NCI-H82 treated with DMSO at 0.1 percent for 48 hours (cell line): ENCODE results near the gene ITGB8.
A peak's percentile ranks its signal among the peaks of the same experiment; 100 is the strongest.

ENCODE experiments used
- DNase-seq: peaks from one replicate; lab custom pipeline; 2025; ENCODE audit not compliant: unreplicated experiment; lab: John Stamatoyannopoulos, UW

The ITGB8 gene

DNA sequence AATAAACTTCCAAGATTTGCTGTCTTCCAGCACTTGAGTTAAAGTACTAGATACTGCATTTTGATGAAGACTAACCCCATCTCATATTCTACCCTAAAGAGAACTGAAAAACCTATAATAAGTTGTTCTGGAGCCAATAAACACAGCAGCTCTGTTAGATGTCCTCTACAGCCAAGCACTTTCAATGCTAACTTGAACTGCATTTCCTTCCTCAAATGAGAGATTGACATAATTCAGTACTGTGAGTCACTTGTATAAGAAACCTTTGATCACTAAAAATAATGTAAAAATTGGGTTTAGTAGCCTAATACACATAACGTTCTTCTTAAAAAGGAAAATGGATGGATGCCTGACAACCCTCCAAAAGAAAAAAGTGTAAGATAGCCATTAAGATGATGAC, 81.3 kb downstream of the ITGB8 start:
- no peak for DNase-seq

DNA sequence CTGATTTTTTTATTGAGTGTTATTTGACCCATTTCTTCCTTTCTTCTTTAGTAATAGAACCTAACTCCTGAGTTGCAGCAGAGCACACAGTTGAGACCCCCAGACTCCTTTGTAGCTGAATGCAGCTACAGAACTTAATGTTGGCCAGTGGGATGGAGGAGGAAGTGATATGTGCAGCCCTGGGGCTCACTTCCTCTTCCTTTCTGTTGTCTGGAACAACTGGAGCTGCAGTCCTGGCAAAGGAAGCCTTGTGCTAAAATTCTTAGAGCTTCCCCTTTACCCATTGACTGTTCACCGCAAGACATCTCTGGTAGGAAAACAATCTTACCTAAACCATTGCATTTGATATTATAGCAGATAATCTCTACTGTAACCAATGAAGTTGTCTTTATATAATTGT, 86.6 kb downstream of the ITGB8 start:
- DNase-seq, result no peak

- no peak for DNase-seq
These were observed 87.1 kb downstream of the ITGB8 start for GRCh38 chr7:20417675-20418382.

- no peak for DNase-seq
These were observed 93.8 kb downstream of the ITGB8 start for GRCh38 chr7:20424500-20424899.

- no peak for DNase-seq
These were observed 100.0 kb downstream of the ITGB8 start for GRCh38 chr7:20430664-20431063.

GRCh38 chr7:20431146-20431545, 100.4 kb downstream of the ITGB8 start:
- DNase-seq, result no peak

DNA sequence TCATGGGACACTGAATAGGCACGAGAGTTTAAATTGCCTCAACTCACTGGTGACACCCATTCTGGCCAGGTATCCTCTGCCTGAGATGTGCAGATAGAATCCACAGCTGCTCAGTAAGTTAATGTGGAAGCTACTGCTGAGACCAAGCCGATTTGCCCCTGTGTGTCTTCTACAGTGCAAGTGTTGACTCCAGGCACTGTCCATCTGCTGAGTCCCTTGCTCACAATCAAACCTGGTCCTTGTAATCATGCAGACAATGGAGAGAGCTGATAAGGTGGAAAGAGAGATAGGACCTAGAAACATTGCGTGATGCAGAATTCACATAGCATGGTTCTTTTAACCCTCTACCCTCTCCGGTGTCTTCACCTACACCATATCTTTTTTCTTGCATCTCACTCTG, 101.4 kb downstream of the ITGB8 start:
- DNase-seq, result no peak

DNA sequence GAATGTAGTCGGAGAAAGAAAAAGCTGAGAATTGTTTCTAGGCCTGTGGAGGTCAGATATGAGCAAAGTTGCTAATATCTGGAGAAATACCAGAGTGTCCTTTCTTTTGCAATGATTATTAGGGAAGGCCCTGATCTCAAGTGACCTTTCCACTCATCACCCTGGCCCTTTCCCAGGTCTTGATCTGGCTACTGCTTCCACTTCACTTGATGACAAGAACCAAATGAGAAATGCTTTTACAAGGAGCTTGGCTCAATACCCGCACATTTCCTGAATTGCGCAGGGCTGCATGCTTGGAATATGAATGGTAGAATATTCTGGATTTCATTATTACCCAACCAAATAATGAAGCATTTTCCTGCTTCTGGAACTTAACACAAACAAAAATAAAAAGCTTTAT, 104.6 kb downstream of the ITGB8 start:
- DNase-seq, result no peak

DNA sequence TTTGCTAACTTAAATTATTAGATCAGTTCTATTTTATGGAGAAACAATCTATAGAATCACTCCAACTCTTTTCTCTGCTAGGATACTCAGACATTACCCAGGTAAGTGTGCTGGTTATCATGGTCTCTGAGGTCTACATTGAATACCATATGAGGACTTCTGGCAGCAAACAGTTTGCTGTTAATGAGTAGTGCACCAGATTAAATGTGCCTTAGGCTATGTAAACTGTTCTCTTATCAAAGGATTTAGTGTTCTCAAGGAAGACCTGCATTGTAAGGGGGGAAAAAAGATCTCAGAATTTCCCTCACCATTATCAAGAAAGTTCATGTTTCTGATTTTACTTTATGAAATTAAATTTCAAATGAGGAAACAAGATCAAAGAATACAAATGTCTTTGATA, 107.5 kb downstream of the ITGB8 start:
- DNase-seq, result no peak

DNA sequence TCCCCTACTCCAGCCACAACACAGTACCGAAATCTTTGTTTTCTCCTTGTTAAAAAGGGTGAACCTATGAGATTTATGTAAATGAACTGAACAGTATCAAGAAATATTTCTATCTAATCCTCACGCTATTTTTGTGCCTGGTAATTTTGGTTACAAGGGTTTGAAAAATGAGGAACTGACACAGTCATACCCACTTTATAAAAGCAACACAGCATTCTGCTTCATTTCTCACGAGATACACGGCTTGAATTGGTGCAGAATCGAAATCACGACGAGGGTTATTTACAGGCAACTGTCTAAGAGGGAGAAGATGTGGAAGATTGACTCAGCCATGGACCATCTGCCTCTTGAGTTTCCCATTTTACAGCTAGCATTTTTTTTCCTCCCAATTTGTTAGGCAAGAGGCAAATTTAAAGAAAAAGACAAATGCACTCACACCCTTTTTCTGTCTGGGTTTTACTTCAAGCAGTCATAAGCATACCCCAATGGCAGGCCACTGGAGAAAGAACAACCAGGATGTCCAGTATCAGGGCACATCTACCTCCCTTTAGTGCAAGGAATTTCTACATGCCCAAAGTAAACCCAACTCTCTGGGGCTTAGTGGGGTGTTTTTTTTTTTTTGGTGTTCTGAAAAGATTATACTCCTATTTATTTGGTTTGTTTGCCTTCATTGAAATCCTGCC, 108.1 kb downstream of the ITGB8 start:
- no peak for DNase-seq

DNA sequence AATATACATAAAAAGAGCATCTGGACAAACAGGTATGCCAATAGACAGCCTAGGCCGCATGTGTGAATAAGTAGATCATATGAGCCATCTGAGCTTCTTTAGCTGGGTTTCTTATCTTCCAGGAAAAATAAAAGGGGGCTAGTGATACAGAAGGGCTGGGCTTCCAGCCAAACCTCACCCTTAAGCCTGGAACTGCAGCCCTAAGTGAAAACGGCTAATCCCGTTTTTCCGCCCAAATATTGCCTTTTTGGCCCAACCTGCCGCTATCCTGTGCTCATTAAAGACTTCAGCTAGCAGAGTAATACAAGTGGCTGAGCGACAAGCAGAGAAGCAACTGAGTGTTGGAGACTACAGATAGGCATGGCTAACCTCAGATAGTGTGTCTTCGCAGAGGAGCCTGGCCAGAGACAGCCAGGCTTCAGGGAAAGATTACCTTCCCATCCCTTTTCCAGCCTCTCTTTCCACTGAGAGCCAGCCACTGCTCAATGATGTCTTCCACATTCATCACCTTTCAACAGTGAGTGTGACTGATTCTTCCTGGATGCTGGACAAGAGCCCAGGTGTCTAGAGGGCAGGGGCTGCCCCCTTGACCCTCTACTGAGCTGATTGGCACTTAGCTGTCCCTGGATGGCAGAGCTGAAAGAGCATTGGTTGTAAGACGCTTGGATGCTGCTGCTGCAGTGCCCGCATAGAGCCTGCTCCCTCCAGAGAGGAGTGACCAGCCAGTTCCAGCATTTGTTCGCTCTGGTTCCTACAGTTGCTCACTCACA, 108.9 kb downstream of the ITGB8 start:
- DNase-seq, result no peak

GRCh38 chr7:20440472-20441105, 109.9 kb downstream of the ITGB8 start:
- peak; percentile 13 for DNase-seq

DNA sequence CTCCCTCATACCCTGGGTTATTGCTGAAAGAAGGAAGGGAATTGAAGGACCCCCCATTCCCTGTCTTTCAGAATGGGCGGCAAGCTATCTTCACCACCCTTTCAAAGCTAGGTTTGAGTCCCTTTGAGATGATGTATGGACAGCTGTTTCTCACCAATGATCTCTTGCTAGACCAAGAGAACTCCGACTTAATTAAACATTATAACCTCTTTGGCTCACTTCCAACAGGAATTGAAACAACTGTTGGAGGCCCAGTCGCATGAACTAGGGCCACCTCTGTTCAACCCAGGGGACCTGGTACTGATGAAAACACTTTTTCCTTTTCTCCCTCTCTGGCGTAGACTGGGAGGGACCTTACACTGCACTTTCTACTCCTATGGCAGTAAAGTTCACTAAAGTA, 110.6 kb downstream of the ITGB8 start:
- DNase-seq, result no peak

DNA sequence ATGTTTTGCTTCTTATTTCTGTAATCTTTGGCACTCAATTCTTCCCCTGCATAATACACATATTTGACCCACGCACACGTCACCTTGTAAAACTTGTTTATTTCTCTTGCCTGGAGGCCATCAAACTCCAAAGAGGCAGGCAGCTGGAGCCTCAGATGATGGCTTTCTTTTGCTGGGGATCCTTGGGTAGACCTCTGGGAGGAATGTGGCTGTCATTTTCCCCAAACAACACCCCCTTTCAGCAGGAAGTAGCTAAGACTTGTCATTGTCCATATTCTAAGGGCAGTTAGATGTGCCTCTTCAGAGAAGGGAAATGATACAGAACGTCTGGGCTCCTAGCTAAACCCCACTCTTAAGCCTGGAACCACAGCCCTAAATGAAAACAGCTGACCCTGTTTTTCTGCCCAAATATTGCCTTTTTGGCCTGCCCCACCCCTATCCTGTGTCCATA, 111.3 kb downstream of the ITGB8 start:
- DNase-seq, result no peak

- DNase-seq, result no peak
These were observed 112.3 kb downstream of the ITGB8 start for GRCh38 chr7:20442951-20443350.

DNA sequence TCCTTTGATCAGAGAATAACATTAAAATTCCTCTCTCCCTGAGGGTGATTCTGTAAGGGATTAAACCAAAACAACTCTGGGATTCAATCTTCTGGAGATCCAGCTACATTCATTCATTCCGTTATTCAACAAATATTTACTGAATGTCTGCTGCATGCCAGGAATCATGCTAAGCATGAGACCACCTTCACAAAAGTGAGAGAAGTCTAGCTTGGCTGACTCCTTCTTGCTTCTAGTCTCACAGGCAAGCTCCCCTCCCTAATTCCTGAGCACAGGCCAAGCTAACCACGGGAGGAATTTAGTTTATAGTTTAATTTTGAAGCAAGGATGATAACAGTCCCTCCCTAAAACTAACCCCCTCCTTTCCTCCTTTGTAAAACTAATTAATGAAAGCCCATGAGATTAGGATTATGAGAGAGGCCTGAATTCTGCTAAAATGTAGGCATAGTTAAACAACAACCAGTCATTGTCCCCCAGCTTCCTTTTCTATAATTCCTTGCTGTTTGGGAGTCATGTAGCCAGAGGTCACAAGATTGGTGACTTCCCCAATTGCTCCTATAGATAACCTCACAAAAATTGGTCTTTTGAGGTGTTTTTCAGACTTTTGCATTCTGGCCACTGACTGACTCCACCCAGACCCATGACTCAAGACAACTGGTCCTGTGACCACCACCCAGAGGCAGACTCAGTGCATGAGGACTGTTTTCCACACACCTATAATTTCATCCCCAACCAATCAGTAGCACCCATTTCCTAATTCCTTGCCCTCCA, 113.5 kb downstream of the ITGB8 start:
- DNase-seq, result no peak

DNA sequence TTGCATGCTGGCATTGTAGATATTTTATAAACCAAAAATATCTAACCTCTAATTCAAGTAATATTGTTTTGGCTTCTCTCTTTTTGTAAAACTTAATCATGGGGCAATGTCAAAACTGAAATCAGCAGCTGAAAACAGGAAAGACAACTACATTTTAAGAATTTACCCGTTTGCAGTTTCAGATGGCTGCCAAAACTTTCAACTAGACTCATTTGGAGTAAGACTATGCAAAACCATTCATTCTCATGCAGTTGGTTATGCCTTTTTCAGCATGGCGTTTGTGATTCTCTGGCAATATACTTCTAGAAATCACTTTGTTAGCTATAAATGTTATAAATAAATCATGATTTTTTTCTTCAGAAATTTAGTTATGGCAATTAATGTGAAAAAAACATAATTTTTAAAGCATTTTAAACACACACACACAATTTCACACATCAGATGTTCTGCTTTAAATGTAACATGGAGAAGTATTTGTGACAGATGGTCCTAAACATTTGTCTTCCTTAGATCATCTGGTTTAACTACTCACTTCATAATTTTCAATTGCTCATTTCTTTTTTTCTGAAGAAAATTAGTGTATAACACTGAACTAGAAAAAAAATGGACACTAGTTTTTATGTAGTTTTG, 116.4 kb downstream of the ITGB8 start:
- no peak for DNase-seq

- DNase-seq, result no peak
These were observed 118.5 kb downstream of the ITGB8 start for GRCh38 chr7:20449176-20449575.

GRCh38 chr7:20450536-20450935, 119.8 kb downstream of the ITGB8 start:
- DNase-seq, result no peak

- no peak for DNase-seq
These were observed 123.5 kb downstream of the ITGB8 start for GRCh38 chr7:20454202-20454601.
